Fibroblast of skin of abdomen (primary cell): Measurements from ENCODE around the gene CRTAC1.

ENCODE experiments used
- DNase-seq: peaks from one replicate; pipeline ENCODE4 v3.0.0-alpha.2; 2013

Gene CRTAC1

DNA sequence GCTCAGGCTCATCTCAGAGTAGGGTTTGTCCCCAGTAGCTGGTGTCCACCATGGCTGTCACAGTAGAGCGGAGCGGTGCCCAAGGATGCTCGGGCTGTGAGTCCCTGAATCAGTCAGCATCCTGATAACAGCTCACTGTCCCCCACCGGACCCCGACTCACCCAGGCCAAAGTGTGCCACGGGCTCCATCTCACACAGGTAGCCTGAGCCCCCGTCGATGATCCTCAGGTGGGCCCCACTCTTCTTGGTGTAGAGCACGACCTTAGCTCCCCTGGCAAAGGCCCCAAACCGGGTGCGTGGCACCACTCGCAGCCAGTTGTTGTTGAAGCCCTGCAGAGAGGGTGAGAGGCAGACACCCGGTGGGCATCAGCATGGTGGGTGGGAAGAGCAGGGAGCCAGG lies 135.3 kb downstream of the CRTAC1 start:
- no peak for DNase-seq

DNA sequence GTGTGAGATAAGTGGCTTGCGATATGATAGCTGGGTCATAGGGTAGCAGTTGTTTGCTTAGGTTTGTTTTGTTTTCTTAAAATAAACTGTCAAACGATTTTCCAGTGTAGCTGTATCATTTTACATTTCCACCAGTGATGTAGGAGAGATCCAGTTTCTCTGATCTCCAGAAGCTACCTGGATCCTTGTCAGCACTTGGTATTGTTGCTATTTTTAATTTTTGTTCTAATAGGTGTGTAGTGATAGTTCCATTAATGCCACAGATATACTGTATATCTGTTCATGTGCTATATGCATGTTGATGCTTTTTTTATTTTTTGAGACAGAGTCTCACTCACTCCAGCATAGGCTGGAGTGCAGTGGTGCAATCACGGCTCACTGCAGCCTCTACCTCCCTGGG lies 136.3 kb downstream of the CRTAC1 start:
- no peak for DNase-seq

DNA sequence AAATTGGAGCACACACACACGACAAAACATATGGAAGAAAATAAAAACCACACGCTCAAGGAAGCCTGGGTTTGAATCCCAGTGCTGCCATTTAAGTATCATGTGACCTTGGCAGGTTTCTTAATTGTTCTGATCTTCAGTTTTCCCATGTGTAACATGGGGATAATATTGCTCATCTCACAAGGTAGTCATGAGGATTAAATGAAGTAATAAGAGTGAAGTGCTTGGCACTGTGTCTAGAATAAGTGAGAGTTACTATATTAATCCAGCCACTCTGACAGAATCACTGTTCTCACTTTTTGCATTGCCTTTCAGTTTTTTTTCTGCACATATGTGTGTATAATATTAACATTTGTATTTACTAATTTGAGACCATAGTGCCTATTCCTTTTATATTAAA lies 137.5 kb downstream of the CRTAC1 start:
- no peak for DNase-seq

DNA sequence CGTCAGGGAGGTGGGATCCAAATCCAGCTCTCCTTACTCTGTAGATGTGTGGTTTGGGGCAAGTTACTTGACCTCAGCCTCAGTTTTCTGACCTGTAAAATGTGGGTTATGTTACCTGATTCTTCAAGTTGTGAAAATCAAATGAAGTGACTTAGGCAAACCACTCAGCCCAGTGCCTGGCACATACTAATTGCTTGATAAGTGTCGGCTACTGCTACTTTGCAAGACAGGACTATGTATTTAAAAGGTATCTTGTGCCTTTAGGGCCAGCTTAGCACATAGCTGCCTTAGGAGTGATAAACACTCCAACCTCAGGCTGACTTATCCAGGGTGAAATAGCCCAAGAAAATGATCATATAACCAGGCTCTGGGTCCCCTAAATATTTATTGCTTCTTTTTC lies 137.9 kb downstream of the CRTAC1 start:
- DNase-seq = no peak

DNA sequence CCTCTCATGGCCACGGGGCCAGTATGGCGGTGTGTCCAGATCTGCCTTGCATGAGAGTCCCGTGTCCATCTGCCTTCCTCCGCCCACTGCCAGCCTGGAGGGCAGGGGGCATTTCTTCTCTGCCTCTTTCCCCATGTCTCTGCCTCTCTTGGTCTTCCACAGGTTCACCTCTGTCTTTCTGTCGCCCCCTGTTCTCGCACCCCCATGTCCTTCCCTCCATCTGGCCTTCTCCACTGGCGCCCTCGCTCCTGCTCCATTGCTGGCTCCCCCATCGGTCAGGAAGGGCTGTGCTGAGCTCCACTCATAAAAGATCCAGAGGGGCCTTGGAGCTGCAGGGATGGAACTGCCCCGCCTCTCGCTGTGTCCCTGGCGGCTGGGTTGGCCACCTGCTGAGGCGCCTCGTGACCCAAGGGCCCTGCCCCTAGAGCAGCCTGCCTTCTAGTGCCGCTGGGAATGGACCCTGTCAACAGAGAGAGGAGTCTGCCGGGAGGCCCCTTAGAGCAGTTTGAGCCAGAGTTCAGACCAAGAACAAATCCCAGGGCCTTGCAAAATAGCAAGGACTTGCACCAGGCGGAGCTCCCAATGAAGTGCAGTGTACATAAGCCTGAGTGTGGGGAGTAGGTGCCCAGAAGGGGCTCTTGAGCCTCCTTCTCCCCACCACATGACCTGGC lies 138.8 kb downstream of the CRTAC1 start:
- DNase-seq = no peak

DNA sequence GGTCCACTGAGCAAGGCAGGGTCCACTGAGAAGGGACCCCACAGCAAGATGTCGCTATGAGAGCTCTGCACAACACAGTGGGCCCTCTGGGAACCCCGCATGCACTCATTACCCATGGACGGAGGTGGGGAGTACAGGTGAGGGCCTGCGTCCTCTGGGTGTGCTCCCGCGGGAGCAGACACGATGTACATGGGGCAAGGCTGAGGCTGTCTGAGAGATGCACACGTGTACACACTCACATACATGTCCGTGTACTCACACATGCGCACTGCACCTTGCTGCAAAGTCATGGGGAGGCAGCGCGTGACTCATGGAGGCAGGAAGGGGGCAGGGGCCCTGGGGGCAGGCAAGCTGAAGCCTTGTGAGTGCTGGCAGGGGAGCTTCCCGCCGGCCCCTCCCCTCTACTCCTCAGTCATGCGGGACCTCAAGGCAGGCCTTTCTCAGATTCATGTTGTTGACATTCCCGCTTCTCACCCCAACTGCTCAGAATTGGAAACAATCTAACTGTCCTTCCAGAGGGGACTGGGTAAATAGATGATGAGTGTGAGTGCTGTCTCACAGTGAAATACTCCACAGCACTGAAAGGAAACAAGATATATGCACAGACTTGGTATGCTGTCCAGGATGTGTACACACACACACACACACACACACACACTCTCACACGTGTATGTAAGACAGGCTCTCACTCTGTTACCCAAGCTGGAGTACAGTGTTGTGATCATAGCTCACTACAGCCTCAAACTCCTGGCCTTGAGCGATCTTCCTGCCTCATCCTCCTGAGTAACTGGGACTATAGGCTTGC lies 140.8 kb downstream of the CRTAC1 start:
- DNase-seq = peak; percentile 78

DNA sequence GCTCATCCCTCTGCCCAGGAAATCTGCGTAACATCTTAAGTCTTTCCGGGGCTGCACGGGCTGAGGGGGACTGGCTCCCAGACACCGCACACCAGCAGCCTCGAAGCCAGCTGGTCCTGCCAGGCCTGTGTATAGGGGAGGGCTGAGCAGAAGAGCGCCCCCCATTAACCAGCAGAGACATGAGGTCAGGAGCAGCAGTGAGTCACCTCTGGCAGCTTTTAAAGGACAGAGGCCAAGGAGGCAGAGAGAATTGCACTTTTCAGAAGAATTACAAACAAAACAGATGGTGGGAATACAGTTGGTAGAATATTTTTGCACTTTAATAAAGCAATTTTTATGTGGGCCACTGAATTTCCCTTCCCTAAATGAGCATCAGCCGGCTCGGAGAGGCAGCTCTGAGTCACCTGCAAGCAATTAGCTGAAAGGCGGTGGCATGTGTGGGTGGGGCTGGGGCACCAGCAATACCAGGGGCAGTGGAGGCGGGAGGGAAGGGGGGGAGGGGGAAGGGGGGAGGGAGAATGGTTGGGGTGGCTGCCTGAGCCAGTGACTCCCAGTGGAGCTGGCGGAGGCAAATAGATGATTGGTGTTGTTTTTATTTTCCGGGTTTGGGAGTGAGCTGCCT lies 141.7 kb downstream of the CRTAC1 start:
- peak; percentile 43 for DNase-seq

DNA sequence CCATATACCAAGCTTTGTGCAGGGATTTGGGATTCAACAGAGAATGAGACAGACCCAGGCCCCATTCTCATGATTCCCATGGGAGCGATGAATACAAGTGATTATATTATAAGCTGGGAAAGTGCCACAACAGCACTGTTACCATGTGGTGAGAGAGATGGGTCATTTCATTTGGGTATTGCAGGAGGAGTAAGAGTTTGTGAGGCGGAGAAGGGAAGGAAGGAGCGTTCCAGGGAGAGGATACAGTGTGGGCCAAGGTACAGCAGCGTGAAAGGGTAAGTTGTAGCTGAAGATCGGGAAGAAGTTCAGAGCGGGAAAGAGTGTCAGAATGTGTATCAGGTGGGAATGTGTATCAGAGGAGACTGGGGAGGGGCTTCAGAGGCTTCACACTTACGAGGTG lies 142.3 kb downstream of the CRTAC1 start:
- no peak for DNase-seq

DNA sequence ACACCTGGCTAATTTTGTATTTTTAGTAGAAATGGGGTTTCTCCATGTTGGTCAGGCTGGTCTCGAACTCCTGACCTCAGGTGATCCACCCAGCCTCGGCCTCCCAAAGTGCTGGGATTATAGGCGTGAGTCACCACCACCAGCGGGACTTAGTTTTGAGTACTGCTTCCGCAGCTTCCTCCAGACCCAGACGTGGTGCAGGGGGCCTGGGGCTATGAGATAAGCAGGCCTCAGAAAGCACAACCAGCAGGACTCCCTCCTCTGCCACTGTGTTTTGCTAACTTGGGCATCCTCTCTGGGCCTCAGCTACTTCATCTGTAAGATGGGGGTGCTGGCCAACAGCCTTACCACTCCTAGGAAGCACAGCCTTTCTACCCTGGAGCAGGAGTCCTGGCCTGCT lies 143.0 kb downstream of the CRTAC1 start:
- no peak for DNase-seq

DNA sequence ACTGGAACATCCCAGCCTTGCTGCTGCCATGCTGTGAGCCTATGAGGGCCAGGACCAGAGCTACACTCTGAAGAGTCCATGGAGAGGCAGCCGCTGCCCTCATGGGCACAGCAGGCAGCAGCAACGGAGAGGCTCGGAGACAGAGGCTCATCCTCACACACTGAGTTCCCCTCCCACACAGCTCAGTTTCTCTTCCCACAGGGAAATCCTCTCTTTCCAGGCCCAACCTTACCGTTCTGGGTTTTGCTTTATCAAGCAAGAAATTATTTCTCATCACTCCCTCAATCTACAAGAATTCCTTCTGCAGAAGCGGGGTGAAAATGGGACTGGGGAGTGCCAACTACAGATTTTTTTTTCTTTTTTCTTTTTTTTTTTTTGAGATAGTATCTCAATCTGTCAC lies 144.1 kb downstream of the CRTAC1 start:
- DNase-seq = no peak

DNA sequence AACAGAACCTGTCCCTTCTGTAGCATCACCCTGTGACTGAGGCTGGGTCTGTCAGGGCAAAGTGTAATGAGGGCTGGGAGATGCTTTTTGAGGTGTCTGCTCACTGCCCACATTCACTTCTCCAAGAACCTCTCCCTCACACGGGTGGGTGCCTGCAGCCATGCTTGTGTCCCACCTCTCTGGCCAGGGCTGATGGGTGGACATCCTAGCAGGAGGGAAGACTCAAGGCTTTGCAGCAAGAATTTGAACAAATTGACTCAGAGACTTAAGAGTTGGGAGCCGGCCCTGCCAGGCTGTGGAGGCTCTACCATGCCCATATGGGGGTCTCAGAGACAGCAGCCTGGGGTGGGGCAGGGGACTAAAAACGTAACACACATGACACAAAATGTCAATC lies 147.3 kb downstream of the CRTAC1 start:
- no peak for DNase-seq

DNA sequence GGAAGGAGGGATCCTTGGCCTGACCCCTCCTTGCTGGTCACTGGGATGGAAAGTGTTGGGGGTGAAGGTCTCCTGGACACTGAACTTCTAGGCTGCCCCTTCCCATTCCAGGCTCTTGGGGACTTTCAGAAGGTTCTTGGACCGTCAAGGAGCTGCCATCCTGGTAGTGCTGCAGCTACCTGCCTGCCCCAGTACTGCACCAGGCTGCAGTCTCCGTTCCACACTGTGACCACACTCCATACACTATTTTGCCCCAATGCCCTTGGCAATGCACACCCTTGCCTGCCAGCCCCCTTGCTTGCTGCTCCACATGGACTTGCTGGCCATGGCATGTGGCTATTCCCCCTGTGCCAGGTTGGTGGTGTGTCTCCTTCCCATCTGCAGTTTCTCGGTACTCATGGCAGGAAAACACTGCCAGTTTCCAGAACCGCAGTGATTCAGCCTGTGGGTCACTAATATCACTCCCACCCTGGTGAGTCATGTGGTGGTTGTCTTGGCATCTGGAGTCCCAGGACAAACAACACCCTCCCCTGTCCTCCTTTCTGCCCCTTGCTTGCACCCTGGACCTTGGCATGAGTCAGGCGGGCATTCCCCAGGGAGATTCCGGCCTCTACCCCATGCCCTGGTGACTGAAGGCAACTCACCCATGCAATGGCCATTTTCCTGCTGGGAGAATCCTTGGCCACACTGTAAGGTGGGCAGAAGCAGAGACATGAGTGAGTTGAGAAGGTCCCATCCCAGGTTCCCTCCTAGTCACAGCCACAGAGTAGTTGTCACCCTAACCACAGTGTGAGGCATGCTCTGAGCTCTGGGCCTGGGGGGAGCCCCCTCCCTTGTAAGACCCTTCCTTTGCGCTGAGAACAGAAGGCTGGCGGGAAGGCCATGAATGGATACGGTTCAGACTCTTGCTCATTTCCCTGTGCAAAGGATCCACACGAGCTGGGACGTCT lies 148.0 kb downstream of the CRTAC1 start:
- DNase-seq = no peak

DNA sequence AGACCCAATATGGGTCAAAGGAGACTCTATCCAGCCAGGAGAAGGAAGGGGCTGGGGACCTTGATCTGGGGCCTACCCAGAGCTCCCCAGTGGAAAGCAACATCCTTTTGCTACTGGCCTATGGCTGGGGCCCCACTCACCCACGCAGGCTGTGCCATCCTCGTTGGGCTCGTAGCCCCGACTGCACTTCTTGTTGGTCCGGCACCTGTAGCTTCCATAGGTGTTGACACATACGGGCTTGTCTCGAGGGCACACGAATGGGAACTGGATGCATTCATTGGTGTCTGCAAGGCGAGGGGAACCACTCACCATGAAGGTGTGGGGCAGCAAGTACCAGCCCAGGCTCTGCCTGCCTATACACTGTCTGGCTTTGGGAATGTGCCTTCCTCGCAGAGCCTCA lies 150.3 kb downstream of the CRTAC1 start:
- DNase-seq = no peak

DNA sequence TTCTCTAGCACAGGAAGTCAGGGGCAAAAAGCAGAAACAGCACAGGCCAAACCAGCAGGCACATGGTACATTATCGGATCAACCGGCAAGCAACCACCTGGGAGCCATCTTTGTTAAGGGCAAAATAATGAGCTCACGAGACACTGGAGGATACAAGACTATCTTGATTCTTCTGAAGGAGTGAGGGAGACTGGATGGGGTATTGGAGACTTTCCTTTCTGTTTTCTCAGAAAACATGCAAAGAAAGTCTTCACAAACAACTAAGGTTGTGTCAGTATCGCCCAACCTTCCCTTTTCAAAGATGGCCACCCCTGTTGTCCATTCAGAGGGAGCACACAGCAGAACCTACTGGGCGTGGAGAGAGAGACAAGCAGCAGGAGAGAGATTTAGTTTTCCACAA lies 151.2 kb downstream of the CRTAC1 start:
- no peak for DNase-seq

DNA sequence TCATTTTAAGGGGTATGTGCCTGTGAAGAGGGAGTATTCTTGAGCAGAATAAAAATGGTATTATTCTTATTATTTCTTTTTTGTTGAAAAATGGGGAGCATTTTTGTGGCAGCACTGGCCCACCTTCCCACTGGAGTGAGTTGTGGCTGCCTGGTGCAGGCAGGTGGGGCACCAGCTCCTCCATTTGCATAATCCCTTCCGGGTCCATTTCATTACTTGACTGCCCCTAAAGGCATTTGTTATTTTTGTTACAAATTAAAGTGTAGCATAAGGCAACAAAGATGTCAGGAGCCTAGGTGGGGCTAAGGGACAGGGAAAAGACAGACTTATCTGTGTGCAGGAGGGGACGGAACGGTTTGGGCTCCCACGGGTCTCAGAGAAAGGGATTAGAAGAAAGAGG lies 154.0 kb downstream of the CRTAC1 start:
- DNase-seq = no peak

DNA sequence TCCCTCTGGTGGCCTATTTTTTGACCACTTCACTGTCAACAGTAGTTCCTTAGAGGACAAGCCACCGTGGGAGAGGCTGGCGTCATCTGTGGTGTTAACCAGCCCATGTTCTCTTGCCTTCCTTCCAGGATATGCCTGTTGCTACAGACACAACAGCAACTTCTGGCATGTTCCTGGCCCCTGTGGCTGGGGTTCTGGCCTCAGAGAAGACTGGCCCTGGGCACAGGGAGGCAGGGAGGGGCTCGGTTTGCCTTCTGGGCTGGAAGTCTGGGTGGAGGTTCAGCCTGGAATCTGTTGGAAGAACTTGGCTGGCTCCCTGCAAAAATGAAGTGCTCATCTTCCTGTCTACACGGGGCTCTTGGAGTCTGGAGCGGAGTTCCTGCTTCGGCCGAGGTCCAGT lies 155.0 kb downstream of the CRTAC1 start:
- DNase-seq = no peak

DNA sequence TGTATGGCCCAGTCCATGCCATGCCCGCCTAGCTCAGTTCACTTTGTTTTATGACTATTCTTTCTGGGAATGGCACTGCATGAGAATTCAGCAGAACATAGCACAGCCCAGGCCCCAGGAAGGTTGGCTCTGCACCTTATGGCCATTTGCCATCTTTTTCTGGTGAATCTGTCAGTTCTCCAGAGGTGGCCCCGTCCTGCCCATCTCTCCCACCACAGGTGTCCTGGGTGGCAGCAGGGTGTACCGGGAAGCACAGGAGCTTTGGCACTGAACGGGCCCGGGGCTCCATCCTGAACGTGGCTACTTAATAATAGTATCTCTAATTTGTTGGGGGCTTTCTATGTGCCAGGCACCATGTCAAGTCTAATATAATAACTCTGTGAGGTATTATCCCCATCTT lies 156.1 kb downstream of the CRTAC1 start:
- no peak for DNase-seq

DNA sequence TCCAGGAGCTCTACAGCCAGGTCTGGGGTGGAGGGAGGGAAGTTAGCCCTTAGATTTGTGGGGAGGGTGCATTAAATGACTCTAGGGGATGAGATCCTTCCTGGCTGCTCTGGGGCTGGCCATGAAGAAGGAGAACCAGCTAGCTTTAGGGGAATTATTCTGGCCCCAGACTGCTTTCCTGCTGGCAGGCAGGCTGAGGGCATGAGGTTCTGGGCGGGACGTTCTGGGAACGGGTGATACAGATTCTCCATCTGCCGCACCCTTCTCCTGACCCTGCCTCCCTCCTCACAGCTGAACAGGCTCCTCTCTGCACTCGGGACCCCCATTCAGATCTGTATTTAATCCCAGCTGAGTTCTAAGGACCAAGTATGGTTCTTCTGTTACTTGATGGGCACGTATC lies 156.9 kb downstream of the CRTAC1 start:
- DNase-seq = no peak

DNA sequence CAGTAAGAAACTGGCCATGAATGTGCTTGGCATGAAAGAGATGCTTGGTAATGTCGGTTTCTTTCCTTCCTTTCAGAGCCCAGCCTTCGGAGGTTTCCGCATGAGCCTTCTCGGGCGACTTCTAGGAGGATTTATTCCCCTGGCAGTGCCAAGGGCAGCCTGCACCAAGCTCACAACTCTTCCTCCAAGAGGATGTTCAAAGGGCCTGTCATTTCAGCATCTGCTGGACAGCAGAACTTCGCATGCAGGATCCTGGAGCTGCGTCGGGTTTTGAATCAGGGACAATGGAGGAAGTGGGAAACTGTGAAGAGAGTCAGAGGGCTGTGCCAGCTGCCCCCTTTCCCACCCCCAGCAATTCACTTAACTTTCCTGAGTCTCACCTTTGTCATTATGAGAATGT lies 159.4 kb downstream of the CRTAC1 start:
- no peak for DNase-seq

DNA sequence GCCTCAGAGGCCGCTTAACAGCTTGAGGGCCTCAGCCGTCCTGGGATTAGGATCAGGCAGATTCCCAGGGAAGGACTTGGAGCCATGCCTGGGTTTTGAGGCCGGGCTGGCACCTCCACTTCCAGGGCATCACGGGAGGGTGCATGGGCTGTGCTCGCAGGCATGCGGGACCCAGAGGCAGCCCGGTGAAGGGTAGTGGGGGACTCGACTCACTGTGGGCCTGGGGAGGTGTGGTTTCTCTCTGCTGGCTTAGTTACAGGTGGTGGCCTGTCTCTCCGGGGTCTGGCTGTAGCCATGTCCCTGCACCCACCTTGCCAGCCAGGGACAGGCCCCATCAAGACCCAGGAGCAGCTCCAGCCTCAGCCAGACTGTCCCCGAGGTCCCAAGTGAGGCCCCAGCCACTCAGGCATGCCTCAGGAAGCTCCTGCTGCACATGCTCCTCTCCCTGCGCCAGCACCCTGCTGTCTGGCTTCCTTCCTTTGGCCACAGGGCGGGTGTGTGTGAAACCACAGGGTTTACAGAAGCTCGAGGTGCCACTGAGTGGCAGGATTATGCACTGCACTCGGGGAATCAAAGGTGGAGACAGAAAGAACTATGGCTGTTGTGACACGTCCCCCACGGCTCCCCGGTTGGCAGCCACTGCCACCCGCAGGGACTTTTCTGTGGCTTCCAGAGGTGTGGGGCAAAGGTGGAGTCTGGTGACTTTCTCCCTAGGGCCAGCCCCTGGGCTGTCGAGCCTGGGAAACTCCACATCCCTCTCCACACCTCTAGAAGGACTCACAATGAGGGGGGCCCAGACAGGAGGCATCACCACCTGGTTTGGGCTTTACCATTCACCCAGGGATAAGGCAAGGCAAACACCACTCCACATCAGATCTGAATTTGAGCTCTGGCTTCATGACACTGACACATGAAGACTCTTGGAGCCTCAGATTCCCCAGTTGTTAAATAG lies 161.1 kb downstream of the CRTAC1 start:
- peak; percentile 70 for DNase-seq

DNA sequence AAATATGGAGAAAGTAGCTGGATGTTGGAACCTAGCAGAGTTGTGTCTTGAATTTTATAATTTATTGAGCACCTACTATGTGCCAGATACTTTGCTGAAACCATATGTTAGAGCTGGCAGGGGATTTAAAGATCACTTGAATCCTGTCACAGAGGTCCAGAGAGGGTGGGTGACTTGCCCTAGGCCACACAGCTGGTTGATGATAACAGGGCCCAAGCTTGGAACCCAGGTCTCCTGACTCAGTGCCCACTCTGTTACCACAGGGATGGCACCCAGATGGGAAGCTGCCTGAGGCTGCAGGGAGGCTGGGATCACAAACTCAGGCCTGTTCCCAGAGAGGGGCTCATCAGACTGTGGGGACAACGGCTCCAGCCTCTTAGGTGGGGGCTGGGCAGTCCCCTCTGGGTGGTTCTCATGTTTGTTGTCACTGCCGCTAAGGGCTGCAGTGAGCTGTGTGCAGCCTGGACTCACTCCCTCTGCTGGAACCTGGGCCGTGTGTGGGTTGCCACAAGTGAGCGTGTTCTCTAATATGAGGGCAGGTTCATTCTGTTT lies 162.2 kb downstream of the CRTAC1 start:
- no peak for DNase-seq
